ENCODE results near the gene NBEAL1.
A peak's percentile ranks its signal among the peaks of the same experiment; 100 is the strongest.
"Not testable (repeated sequence)": the region's sequence is repeated elsewhere in the genome, so short reads cannot be mapped to it uniquely, and the experiment has no call there.

The NBEAL1 gene

DNA sequence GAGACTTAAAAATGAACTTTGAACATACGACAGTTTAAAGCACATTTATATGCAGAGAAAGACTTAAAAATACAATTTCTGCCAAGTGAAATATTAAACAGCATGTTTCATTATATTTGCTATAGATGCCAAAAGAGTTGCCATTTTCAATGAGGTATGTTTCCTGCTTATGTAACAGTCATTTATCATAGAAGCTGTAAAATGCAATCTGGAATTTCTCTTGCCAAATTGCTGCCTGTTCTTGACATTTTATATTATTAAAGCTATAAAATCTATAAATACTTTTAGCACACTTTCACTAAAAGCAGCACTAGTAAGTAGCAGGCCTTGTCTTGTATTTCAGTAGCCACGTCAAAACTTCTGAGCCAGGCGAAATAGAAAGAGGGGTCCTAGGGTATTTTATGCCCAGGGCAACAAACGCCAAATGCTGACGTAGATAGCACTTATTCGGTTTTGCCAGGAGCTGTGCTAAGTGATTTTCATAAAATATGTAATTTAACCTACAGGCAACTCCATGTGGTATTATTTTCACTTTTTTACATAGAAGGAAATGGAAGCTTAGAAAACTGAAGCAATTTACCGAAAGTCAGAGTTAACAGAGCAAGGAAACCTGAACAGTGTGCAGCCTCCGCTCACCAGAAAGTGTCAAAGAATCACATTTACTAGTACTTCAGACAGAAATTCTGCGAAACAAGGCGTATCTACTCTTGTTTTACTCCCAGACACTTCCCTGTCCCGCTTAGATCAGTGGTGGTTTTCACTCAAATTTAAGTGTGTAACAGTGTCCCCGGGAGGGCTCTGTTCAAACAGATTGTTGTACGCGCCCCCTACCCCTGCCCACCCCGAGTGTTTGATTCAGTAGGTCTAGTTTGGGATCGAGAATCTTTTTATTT lies 222.9 kb downstream of the NBEAL1 start:
- Histone ChIP-seq H3K9me3 (ENCODE audit: control insufficient read depth in 5 of 5, low read length in 5 of 5) (no peaks in the 10 kb centered on the region), H3K36me3 (ENCODE audit: control insufficient read depth in 5 of 5, insufficient read depth in 5 of 5, low read length in 5 of 5) (peaks cover 0 to 1% (median 0%) of the 10 kb centered on the region in 5 donors), H3K27me3 (ENCODE audit: control insufficient read depth in 5 of 5, insufficient read depth in 4 of 5, low read length in 5 of 5) (no peaks in the 10 kb centered on the region), H3K27ac (ENCODE audit: low read depth, low read length) (no peak overlapping the region), H3K4me3 (ENCODE audit: low read depth in 1 of 5, low read length in 5 of 5) (peak overlapping the region in 3 of 5 donors; percentile 81 to 96 (median 93)), H3K4me1 (ENCODE audit: control insufficient read depth in 5 of 5, insufficient read depth in 5 of 5, low read length in 5 of 5) (peaks cover 4 to 30% (median 28%) of the 10 kb centered on the region in 5 donors), H3K9ac (ENCODE audit: low read length in 5 of 5) (no peak overlapping the region)

DNA sequence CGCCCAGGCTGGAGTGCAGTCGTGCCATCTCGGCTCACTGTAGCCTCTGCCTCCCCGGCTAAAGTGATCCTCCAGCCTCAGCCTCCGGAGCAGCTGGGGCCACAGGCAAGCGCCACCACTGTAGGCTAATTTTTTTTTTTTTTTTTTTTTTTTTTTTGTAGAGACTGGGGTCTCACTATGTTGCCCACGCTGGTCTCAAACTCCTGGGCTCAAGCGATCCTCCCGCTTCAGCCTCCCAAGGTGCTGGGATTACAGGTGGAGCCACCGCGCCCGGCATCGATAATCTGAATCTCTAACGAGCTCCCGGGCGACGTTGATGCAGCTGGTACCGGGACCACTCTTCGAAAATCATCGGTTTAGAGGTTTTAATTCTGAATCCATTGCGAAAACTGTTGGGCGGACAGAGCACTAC lies 223.6 kb downstream of the NBEAL1 start:
- H3K9me3 ChIP-seq (ENCODE audit: control insufficient read depth in 5 of 5, low read length in 5 of 5), result no peaks in the 10 kb centered on the region
- H3K27ac ChIP-seq (ENCODE audit: low read depth, low read length), result peak overlapping the region; percentile 95
- peaks cover 4 to 30% (median 28%) of the 10 kb centered on the region in 5 donors for H3K4me1 ChIP-seq (ENCODE audit: control insufficient read depth in 5 of 5, insufficient read depth in 5 of 5, low read length in 5 of 5)
- peaks cover 0 to 8% (median 0%) of the 10 kb centered on the region in 5 donors for H3K36me3 ChIP-seq (ENCODE audit: control insufficient read depth in 5 of 5, insufficient read depth in 5 of 5, low read length in 5 of 5)
- peak overlapping the region; percentile 77 to 96 (median 92) for H3K4me3 ChIP-seq (ENCODE audit: low read depth in 1 of 5, low read length in 5 of 5)
- no peaks in the 10 kb centered on the region for H3K27me3 ChIP-seq (ENCODE audit: control insufficient read depth in 5 of 5, insufficient read depth in 4 of 5, low read length in 5 of 5)
- H3K9ac ChIP-seq (ENCODE audit: low read length in 5 of 5), result peak overlapping the region; percentile 56 to 96 (median 90)

DNA sequence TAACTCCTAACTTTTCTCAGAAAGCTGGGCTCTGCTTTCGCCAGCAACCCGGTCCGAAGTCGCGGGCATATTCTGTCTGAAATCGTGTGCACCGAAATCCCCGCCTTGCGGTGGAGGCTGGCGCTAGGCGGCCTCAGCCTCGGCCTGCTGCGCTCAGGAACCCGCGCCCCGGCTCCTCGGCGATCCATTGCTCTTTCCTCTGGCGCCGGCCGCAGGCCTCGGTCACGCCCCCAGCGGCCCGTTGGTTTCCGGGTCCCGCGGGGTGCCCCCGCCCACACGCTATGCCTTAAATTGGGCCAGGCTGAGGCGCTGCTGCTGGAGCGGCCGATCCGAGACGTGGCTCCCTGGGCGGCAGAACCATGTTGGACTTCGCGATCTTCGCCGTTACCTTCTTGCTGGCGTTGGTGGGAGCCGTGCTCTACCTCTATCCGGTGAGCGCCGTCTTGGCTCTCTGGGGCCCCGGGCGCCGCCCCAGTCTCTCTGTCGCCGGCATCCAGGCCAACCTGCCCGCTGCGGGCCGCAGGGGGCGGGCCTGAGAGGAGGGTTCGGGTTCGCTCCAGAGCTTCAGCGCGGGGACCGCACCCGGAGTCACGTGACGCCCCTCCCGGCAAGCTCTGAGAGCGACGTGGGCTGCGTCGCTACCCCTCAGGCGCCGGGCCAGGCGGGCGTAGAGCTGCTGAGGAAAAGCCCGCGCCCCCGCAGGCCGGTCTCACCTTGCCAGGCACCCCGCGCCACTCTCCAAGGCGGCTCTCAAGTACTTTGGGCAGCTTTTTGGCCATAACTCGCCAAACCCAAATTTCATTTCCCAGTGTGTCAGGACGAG lies 224.2 kb downstream of the NBEAL1 start, which contains the start of gene CYP20A1:
Gene CYP20A1 (plus strand): TSS at position 315 of the 823 bp plus-strand sequence. CDS start 45 bp downstream, at position 360.
- Histone ChIP-seq H3K36me3 (ENCODE audit: control insufficient read depth in 5 of 5, insufficient read depth in 5 of 5, low read length in 5 of 5) (peaks cover 0 to 12% (median 4%) of the 10 kb centered on the region in 5 donors), H3K27me3 (ENCODE audit: control insufficient read depth in 5 of 5, insufficient read depth in 4 of 5, low read length in 5 of 5) (no peaks in the 10 kb centered on the region), H3K4me3 (ENCODE audit: low read depth in 1 of 5, low read length in 5 of 5) (peak within 1 kb of the TSS; percentile 81 to 96 (median 92)), H3K9me3 (ENCODE audit: control insufficient read depth in 5 of 5, low read length in 5 of 5) (no peaks in the 10 kb centered on the region), H3K9ac (ENCODE audit: low read length in 5 of 5) (peak within 1 kb of the TSS; percentile 81 to 96 (median 90)), H3K4me1 (ENCODE audit: control insufficient read depth in 5 of 5, insufficient read depth in 5 of 5, low read length in 5 of 5) (peaks cover 4 to 30% (median 28%) of the 10 kb centered on the region in 5 donors), H3K27ac (ENCODE audit: low read depth, low read length) (peak within 1 kb of the TSS; percentile 95)

DNA sequence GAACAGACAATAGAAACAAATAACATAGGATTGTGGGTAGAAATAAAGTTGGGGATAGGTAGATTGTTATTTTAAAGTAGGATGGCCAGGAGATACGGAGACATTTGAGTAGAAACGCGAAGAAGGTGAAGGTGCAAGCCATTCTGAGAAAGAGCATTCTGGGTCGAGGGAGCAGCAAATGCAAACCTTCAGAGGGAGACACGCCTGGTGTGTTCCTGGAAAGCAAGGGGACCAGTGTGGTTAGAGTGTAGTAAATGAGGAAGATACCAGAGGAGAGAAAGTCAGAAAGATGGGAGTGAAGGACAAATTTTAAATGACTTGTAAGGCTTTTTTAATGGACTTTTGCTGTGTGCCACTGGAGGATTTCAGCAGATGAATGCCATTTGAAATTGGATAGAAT lies 225.8 kb downstream of the NBEAL1 start:
- peak overlapping the region; percentile 15 for H3K27ac ChIP-seq (ENCODE audit: low read depth, low read length)

DNA sequence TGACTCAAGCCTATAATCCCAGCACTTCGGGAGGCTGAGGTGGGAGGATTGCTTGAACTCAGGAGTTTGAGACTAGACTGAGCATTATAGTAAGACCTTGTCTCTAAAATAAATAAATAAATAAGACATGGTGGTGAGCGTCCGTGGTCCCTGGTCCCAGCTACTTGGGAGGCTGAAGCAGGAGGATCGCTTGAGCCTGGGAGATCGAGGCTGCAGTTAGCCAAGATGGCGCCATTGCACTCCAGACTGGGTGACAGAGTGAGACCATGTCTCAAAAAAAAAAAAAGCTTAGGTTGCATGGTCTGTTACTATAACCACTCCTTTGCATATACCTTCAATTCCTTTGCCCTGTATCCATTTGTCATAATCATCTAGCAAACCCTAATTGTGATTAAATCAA lies 227.8 kb downstream of the NBEAL1 start:
- H3K27ac ChIP-seq (ENCODE audit: low read depth, low read length), result no peak overlapping the region
- H3K27me3 ChIP-seq (ENCODE audit: control insufficient read depth in 5 of 5, insufficient read depth in 4 of 5, low read length in 5 of 5), result no peaks in the 10 kb centered on the region

More for the DNA sequence above, 225.8 kb downstream of the NBEAL1 start:
- Histone ChIP-seq H3K27me3 (ENCODE audit: control insufficient read depth in 5 of 5, insufficient read depth in 4 of 5, low read length in 5 of 5) (no peaks in the 10 kb centered on the region), H3K4me3 (ENCODE audit: low read depth in 1 of 5, low read length in 5 of 5) (peak overlapping the region; percentile 37 to 96 (median 92)), H3K9ac (ENCODE audit: low read length in 5 of 5) (peak overlapping the region in 1 of 5 donors; percentile 96), H3K9me3 (ENCODE audit: control insufficient read depth in 5 of 5, low read length in 5 of 5) (no peaks in the 10 kb centered on the region), H3K36me3 (ENCODE audit: control insufficient read depth in 5 of 5, insufficient read depth in 5 of 5, low read length in 5 of 5) (peaks cover 1 to 12% (median 7%) of the 10 kb centered on the region in 5 donors), H3K4me1 (ENCODE audit: control insufficient read depth in 5 of 5, insufficient read depth in 5 of 5, low read length in 5 of 5) (peaks cover 4 to 30% (median 28%) of the 10 kb centered on the region in 5 donors)

DNA sequence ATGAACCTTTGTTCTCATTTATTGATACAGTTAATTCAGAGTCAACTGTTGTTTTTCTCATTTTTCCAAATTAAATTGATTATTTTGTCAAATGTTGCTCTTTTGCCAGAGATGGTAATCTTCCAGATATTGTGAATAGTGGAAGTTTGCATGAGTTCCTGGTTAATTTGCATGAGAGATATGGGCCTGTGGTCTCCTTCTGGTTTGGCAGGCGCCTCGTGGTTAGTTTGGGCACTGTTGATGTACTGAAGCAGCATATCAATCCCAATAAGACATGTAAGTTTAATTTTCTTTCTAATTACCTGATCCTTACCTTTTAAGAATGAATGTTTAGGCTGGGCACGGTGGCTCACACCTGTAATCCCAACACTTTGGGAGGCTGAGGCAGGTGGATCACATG lies 232.0 kb downstream of the NBEAL1 start:
- Histone ChIP-seq H3K27ac (ENCODE audit: low read depth, low read length) (no peak overlapping the region), H3K36me3 (ENCODE audit: control insufficient read depth in 5 of 5, insufficient read depth in 5 of 5, low read length in 5 of 5) (peaks cover 8 to 41% (median 13%) of the 10 kb centered on the region in 5 donors), H3K9me3 (ENCODE audit: control insufficient read depth in 5 of 5, low read length in 5 of 5) (no peaks in the 10 kb centered on the region), H3K4me1 (ENCODE audit: control insufficient read depth in 5 of 5, insufficient read depth in 5 of 5, low read length in 5 of 5) (peaks cover 0 to under 1% (median 0%) of the 10 kb centered on the region in 5 donors), H3K9ac (ENCODE audit: low read length in 5 of 5) (no peak overlapping the region), H3K27me3 (ENCODE audit: control insufficient read depth in 5 of 5, insufficient read depth in 4 of 5, low read length in 5 of 5) (no peaks in the 10 kb centered on the region), H3K4me3 (ENCODE audit: low read depth in 1 of 5, low read length in 5 of 5) (no peak overlapping the region)

More for the DNA sequence above, 227.8 kb downstream of the NBEAL1 start:
- Histone ChIP-seq H3K4me1 (ENCODE audit: control insufficient read depth in 5 of 5, insufficient read depth in 5 of 5, low read length in 5 of 5) (peaks cover 4 to 30% (median 28%) of the 10 kb centered on the region in 5 donors), H3K9ac (ENCODE audit: low read length in 5 of 5) (no peak overlapping the region), H3K4me3 (ENCODE audit: low read depth in 1 of 5, low read length in 5 of 5) (no peak overlapping the region), H3K9me3 (ENCODE audit: control insufficient read depth in 5 of 5, low read length in 5 of 5) (no peaks in the 10 kb centered on the region), H3K36me3 (ENCODE audit: control insufficient read depth in 5 of 5, insufficient read depth in 5 of 5, low read length in 5 of 5) (peaks cover 8 to 19% (median 9%) of the 10 kb centered on the region in 5 donors)

DNA sequence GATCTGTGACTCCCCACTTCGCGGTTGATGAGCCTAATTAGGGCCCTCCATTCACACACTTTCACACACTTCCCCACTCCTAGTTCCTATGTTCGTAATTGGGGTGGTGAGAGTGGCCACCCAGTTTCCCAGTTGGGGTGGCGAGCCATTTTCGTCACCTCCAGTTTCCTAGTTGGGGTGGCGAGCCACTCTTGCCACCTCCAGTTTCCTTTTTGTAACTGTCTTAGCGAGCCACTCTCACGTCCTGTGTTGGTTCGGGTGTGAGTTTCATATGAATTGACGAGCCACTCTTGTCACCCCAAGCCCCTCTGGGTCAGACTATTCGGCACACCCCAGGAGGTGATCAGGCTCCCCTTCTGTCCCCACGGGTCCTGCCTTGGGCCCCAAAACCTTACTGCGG lies 238.1 kb downstream of the NBEAL1 start:
- no peak overlapping the region for H3K27ac ChIP-seq (ENCODE audit: low read depth, low read length)
- no peak overlapping the region for H3K4me3 ChIP-seq (ENCODE audit: low read depth in 1 of 5, low read length in 5 of 5)
- H3K9me3 ChIP-seq (ENCODE audit: control insufficient read depth in 5 of 5, low read length in 5 of 5), result peaks cover 0 to 6% (median 0%) of the 10 kb centered on the region in 5 donors
- no peaks in the 10 kb centered on the region for H3K27me3 ChIP-seq (ENCODE audit: control insufficient read depth in 5 of 5, insufficient read depth in 4 of 5, low read length in 5 of 5)
- H3K9ac ChIP-seq (ENCODE audit: low read length in 5 of 5), result no peak overlapping the region
- H3K4me1 ChIP-seq (ENCODE audit: control insufficient read depth in 5 of 5, insufficient read depth in 5 of 5, low read length in 5 of 5), result no peaks in the 10 kb centered on the region
- peaks cover 12 to 60% (median 37%) of the 10 kb centered on the region in 5 donors for H3K36me3 ChIP-seq (ENCODE audit: control insufficient read depth in 5 of 5, insufficient read depth in 5 of 5, low read length in 5 of 5)

DNA sequence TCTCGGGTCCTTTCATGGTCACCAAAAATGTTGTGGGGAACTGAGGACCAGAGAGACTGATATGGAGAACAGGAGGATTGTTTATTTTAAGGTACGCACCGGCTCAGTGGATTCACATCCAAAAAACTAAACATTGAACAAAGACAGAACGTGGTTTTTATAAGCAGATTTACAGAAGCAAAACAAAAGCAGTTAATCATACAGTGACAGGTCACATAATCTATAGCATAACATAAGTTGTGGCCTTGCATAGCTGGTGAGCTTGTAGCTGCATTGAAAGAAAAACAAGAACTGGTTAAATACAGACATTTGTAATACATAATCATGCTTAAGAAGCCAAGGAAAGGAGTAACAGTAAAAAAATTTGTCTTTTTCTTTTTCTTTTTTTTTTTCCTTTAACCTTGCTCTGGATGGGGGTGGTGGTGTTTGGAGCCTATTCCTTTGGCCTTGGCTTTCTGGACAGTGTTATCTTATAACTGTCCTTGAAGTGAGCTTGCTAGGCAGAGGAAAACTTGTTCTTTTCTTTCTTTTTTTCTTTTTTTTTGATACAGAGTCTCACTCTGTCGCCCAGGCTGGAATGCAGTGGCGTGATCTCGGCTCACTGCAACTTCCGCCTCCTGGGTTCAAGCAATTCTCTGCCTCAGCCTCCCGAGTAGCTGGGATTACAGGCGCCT lies 238.9 kb downstream of the NBEAL1 start:
- H3K9me3 ChIP-seq (ENCODE audit: control insufficient read depth in 5 of 5, low read length in 5 of 5); H3K4me3 ChIP-seq (ENCODE audit: low read depth in 1 of 5, low read length in 5 of 5); H3K27ac ChIP-seq (ENCODE audit: low read depth, low read length); H3K9ac ChIP-seq (ENCODE audit: low read length in 5 of 5); H3K4me1 ChIP-seq (ENCODE audit: control insufficient read depth in 5 of 5, insufficient read depth in 5 of 5, low read length in 5 of 5); H3K27me3 ChIP-seq (ENCODE audit: control insufficient read depth in 5 of 5, insufficient read depth in 4 of 5, low read length in 5 of 5): not testable (repeated sequence)
- H3K36me3 ChIP-seq (ENCODE audit: control insufficient read depth in 5 of 5, insufficient read depth in 5 of 5, low read length in 5 of 5), result peaks cover 17 to 62% (median 40%) of the 10 kb centered on the region in 5 donors

DNA sequence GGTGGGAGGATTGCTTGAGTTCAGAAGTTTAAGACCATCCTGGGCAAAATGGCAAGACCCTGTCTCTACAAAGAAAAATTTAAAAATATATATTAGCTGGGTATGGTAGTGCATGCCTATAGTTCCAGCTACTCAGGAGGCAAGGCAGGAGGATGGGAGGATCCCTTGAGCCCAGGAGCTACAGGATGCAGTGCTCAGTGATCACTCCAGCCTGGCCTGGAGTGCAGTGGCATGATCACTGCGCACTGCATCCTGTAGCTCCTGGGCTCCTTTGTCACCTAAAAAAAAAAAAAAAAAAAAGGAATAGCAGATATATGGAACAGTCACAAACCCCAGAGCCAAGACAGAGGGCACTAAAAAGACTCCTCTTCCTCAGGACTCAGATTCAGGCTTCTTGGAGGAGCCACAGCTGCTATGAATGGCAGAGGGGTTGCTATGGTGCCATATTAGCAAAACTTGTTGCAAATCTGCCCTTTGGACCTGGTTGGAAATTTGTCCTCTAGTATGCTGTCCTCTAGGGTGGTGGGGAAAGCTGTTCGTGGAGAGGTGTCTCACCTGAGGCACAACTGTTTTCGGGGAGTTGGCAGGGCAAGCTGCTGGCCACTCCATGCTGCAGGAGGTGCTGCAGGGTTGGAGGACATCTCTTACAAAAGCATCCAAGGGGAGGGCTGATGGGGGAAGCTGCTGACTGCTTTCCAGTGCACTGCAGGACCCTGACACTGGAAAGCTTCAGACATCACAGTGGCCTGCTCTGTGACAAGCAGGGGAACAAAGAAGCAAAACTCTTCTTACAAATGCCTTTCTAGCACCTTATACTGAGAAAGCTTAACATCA lies 246.9 kb downstream of the NBEAL1 start:
- peaks cover 0 to 1% (median 0%) of the 10 kb centered on the region in 5 donors for H3K4me1 ChIP-seq (ENCODE audit: control insufficient read depth in 5 of 5, insufficient read depth in 5 of 5, low read length in 5 of 5)
- no peaks in the 10 kb centered on the region for H3K27me3 ChIP-seq (ENCODE audit: control insufficient read depth in 5 of 5, insufficient read depth in 4 of 5, low read length in 5 of 5)
- no peaks in the 10 kb centered on the region for H3K9me3 ChIP-seq (ENCODE audit: control insufficient read depth in 5 of 5, low read length in 5 of 5)
- peaks cover 15 to 55% (median 32%) of the 10 kb centered on the region in 5 donors for H3K36me3 ChIP-seq (ENCODE audit: control insufficient read depth in 5 of 5, insufficient read depth in 5 of 5, low read length in 5 of 5)
- no peak overlapping the region for H3K27ac ChIP-seq (ENCODE audit: low read depth, low read length)
- no peak overlapping the region for H3K9ac ChIP-seq (ENCODE audit: low read length in 5 of 5)
- H3K4me3 ChIP-seq (ENCODE audit: low read depth in 1 of 5, low read length in 5 of 5), result no peak overlapping the region

Measured in subcutaneous abdominal adipose tissue (tissue), 5 donors.